ENCODE data around the gene NOS1AP. TPM values are rescaled to one million over a fixed set of nuclear protein-coding genes. Genes with fewer than 3 reads are reported as not detected.

The NOS1AP gene
- total and polyA plus RNA-seq, 2 experiments from 2014 or later, result 5.8 to 6.6 TPM

GRCh38 chr1:162369571-162369970, 300.1 kb downstream of the NOS1AP start:
- no peak overlapping the region for H3K4me3 ChIP-seq
- no peaks in the 10 kb centered on the region for H4K20me1 ChIP-seq (replicated peaks; ENCODE audit: insufficient read depth)
- no peaks in the 10 kb centered on the region for H3K4me1 ChIP-seq (ENCODE audit: insufficient read depth)
- DNase-seq (ENCODE audit: low spot score), result no peak
- H3K27ac Mint-ChIP-seq, result no peak overlapping the region
- no peaks in the 10 kb centered on the region for H3K9me3 Mint-ChIP-seq
- TF ChIP-seq ZNF331 (CRISPR knock-in tag; IDR thresholded peaks at IDR 0.05; ENCODE audit: low read depth) (no peak), POLR2AphosphoS5 (IDR thresholded peaks at IDR 0.05; ENCODE audit: low read depth) (no peak), ZNF114 (CRISPR knock-in tag; IDR thresholded peaks at IDR 0.05) (no peak), ETS1 (IDR thresholded peaks at IDR 0.05) (no peak), EZH2 (IDR thresholded peaks at IDR 0.05; ENCODE audit: low read depth, unreplicated experiment) (no peak), CREB1 (CRISPR knock-in tag; IDR thresholded peaks at IDR 0.05; ENCODE audit: low read depth) (no peak), JUNB (IDR thresholded peaks at IDR 0.05; ENCODE audit: unreplicated experiment) (no peak), CTCF (conservative IDR thresholded peaks at IDR 0.05; ENCODE audit: low read depth in 2 of 2) (no peak), NANOG (IDR thresholded peaks at IDR 0.05; ENCODE audit: borderline replicate concordance) (no peak), EZH2phosphoT487 (IDR thresholded peaks at IDR 0.05; ENCODE audit: unreplicated experiment) (no peak), ZNF462 (CRISPR knock-in tag; IDR thresholded peaks at IDR 0.05) (no peak), STAT1 (IDR thresholded peaks at IDR 0.05; ENCODE audit: unreplicated experiment) (no peak), REST (IDR thresholded peaks at IDR 0.05; ENCODE audit: unreplicated experiment) (no peak)
- peaks cover 17% of the 10 kb centered on the region; the same call in 2 of the 3 replicates for H3K36me3 Mint-ChIP-seq (ENCODE audit: low read depth)
- no peak overlapping the region for H2AFZ ChIP-seq
- no peak overlapping the region for H3K4me3 Mint-ChIP-seq
- ATAC-seq, result no peak
- H3F3A ChIP-seq (replicated peaks; ENCODE audit: low read depth), result no peaks in the 10 kb centered on the region
- no peaks in the 10 kb centered on the region for H3K36me3 ChIP-seq (ENCODE audit: insufficient read depth)
- no peaks in the 10 kb centered on the region for H3K4me1 Mint-ChIP-seq
- H3K4me2 ChIP-seq, result no peak overlapping the region
- H3K9me2 ChIP-seq (ENCODE audit: insufficient read depth), result no peaks in the 10 kb centered on the region
- no peak overlapping the region for H3K27ac ChIP-seq (ENCODE audit: low read depth)
- no peaks in the 10 kb centered on the region for H3K79me2 ChIP-seq (replicated peaks; ENCODE audit: insufficient read depth)
- no peaks in the 10 kb centered on the region for H3K27me3 ChIP-seq (ENCODE audit: insufficient read depth)
- H3K27me3 Mint-ChIP-seq (ENCODE audit: insufficient read depth, low read depth, poor library complexity), result peaks cover 25% of the 10 kb centered on the region
